ENCODE data around the gene CGN. TPM values are rescaled to one million over a fixed set of nuclear protein-coding genes. Genes with fewer than 3 reads are reported as not detected.

The CGN gene
- total RNA-seq, 1 experiment from 2014 or later: 0.34 TPM

GRCh38 chr1:151547900-151548230, 36.7 kb downstream of the CGN start:
- no peak for DNase-seq (ENCODE audit: low read depth)

- DNase-seq (ENCODE audit: low read depth): no peak
Observed at GRCh38 chr1:151549199-151549598, 38.0 kb downstream of the CGN start.

- DNase-seq (ENCODE audit: low read depth): peak; percentile 73
Observed at GRCh38 chr1:151553659-151554058, 42.5 kb downstream of the CGN start.

- no peak for DNase-seq (ENCODE audit: low read depth)
Observed at GRCh38 chr1:151556052-151556451, 44.9 kb downstream of the CGN start.

- no peak for DNase-seq (ENCODE audit: low read depth)
Observed at GRCh38 chr1:151562661-151563060, 51.5 kb downstream of the CGN start.

GRCh38 chr1:151563376-151563775, 52.2 kb downstream of the CGN start:
- DNase-seq (ENCODE audit: low read depth): no peak

- DNase-seq (ENCODE audit: low read depth): no peak
Observed at GRCh38 chr1:151565502-151566189, 54.5 kb downstream of the CGN start.

GRCh38 chr1:151568626-151569088, 57.5 kb downstream of the CGN start:
- DNase-seq (ENCODE audit: low read depth): no peak

GRCh38 chr1:151570819-151571218, 59.6 kb downstream of the CGN start:
- DNase-seq (ENCODE audit: low read depth): no peak

GRCh38 chr1:151574575-151575529, 63.7 kb downstream of the CGN start:
- DNase-seq (ENCODE audit: low read depth): peak; percentile 56

GRCh38 chr1:151577173-151577572, 66.0 kb downstream of the CGN start:
- DNase-seq (ENCODE audit: low read depth): no peak

- no peak for DNase-seq (ENCODE audit: low read depth)
Observed at GRCh38 chr1:151578941-151579340, 67.8 kb downstream of the CGN start.

- peak; percentile 72 for DNase-seq (ENCODE audit: low read depth)
Observed at GRCh38 chr1:151579436-151580225, 68.4 kb downstream of the CGN start.

- no peak for DNase-seq (ENCODE audit: low read depth)
Observed at GRCh38 chr1:151581451-151581850, 70.3 kb downstream of the CGN start.

GRCh38 chr1:151581921-151582320, 70.7 kb downstream of the CGN start:
- DNase-seq (ENCODE audit: low read depth): no peak

- peak; percentile 63 for DNase-seq (ENCODE audit: low read depth)
Observed at GRCh38 chr1:151583796-151584195, 72.6 kb downstream of the CGN start.

- DNase-seq (ENCODE audit: low read depth): no peak
Observed at GRCh38 chr1:151584278-151584677, 73.1 kb downstream of the CGN start.

- DNase-seq (ENCODE audit: low read depth): no peak
Observed at GRCh38 chr1:151584780-151585179, 73.6 kb downstream of the CGN start.

- peak; percentile 89 for DNase-seq (ENCODE audit: low read depth)
Observed at GRCh38 chr1:151585622-151586021, 74.4 kb downstream of the CGN start.

Measured in LHCN-M2 (cell line).